Lower leg skin (tissue), 3 donors: ENCODE data around the gene COL5A3.

ENCODE experiments used
- POLR2A ChIP-seq, 2 donors: fragments of 450-650 bp; IDR thresholded peaks; one replicate each; pipeline ENCODE4 v1.6.1; 2016 to 2017; ENCODE audit warnings: antibody characterized with exemption in 2 of 2, mild to moderate bottlenecking in 1 of 2, moderate library complexity in 1 of 2
- TF ChIP-seq, protein P1 (sequence below), 3 donors: fragments of 450-650 bp; IDR thresholded peaks; one replicate each; pipeline ENCODE4 v1.5.1; 2016; ENCODE audit warnings: antibody characterized with exemption in 3 of 3, mild to moderate bottlenecking in 3 of 3, moderate library complexity in 2 of 3

DNA sequence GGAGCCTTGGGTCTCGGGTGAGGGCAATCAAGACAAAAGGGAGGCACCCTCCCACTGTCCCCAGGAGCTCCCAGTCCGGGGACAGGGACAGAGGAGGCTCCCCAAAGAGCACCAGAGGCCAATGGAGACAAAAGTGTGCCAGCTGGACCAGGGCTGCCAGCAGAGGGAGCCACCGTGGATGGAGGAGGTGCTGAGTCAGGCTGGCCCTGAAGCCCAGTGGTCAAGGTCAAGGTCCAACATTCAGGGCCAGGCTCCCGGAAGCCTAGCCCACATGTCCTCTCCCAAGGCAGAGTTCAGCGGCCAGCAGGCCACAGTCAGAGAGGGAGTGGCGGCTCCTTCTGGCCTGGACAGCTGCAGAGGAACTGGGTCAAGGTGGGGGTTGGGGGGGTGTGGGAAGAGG lies 8.4 kb downstream of the COL5A3 start:
- TF ChIP-seq, protein P1, sequence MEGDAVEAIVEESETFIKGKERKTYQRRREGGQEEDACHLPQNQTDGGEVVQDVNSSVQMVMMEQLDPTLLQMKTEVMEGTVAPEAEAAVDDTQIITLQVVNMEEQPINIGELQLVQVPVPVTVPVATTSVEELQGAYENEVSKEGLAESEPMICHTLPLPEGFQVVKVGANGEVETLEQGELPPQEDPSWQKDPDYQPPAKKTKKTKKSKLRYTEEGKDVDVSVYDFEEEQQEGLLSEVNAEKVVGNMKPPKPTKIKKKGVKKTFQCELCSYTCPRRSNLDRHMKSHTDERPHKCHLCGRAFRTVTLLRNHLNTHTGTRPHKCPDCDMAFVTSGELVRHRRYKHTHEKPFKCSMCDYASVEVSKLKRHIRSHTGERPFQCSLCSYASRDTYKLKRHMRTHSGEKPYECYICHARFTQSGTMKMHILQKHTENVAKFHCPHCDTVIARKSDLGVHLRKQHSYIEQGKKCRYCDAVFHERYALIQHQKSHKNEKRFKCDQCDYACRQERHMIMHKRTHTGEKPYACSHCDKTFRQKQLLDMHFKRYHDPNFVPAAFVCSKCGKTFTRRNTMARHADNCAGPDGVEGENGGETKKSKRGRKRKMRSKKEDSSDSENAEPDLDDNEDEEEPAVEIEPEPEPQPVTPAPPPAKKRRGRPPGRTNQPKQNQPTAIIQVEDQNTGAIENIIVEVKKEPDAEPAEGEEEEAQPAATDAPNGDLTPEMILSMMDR (IDR thresholded peaks at IDR 0.05) = peak in 1 of 3 donors; percentile 77
- TF ChIP-seq POLR2A (IDR thresholded peaks at IDR 0.05) = no peak
